Activated T-helper 2 cell treated with anti-CD3 and anti-CD28 coated beads, Interferon-gamma antibody, Interleukin-2, Interleukin-4, amounts not matched to agents 10 μg/mL and 5 μg/mL and 100 μg/mL, durations not matched to agents 14 hours and 24 hours and 36 hours (primary cell): ENCODE results near the gene MC2R. TPM values are rescaled to one million over a fixed set of nuclear protein-coding genes. Genes with fewer than 3 reads are reported as not detected.

Source experiments
- DNase-seq: peaks from one replicate; pipeline ENCODE4 v3.0.0; 2021; ENCODE audit warnings: low spot score
- H3K27ac Mint-ChIP-seq: one replicate; pipeline ENCODE4 v1.8.0; 2021; ENCODE audit warnings: mixed read lengths
- H3K27me3 Mint-ChIP-seq: one replicate; pipeline ENCODE4 v1.8.0; 2021; ENCODE audit warnings: low read depth, mixed read lengths
- H3K36me3 Mint-ChIP-seq: one replicate; pipeline ENCODE4 v1.8.0; 2021; ENCODE audit warnings: low read depth, mixed read lengths
- H3K4me1 Mint-ChIP-seq: one replicate; pipeline ENCODE4 v1.8.0; 2021; ENCODE audit warnings: low read depth, mixed read lengths
- H3K4me3 Mint-ChIP-seq: one replicate; pipeline ENCODE4 v1.8.0; 2021; ENCODE audit warnings: low read depth, mild to moderate bottlenecking, moderate library complexity, mixed read lengths
- H3K9me3 Mint-ChIP-seq: one replicate; pipeline ENCODE4 v1.8.0; 2021; ENCODE audit warnings: mixed read lengths
- intact Hi-C: fragments of 100-400 bp; cut with micrococcal nuclease; formaldehyde crosslinking; loops from one replicate; pipeline ENCODE4 v1.15.1; 2023
- total RNA-seq: library from RNA; stranded (reverse); gene quantifications from 2 replicates; pipeline ENCODE4 v1.2.3, GENCODE V29; 2022

Gene MC2R
- total RNA-seq, 1 donor from 2014 or later: not detected

- Mint-ChIP-seq H3K27me3 (no peaks in the 10 kb centered on the region), H3K4me1 (no peaks in the 10 kb centered on the region), H3K27ac (no peak overlapping the region), H3K4me3 (no peak overlapping the region), H3K36me3 (no peaks in the 10 kb centered on the region), H3K9me3 (no peaks in the 10 kb centered on the region)
- intact Hi-C loops: no loop called here
- no peak for DNase-seq
Measured at GRCh38 chr18:13914170-13914569, 1.2 kb downstream of the MC2R start.

- no peaks in the 10 kb centered on the region for H3K36me3 Mint-ChIP-seq
- no peaks in the 10 kb centered on the region for H3K4me1 Mint-ChIP-seq
- no peak overlapping the region for H3K4me3 Mint-ChIP-seq
- no peak overlapping the region for H3K27ac Mint-ChIP-seq
- no peaks in the 10 kb centered on the region for H3K9me3 Mint-ChIP-seq
- intact Hi-C loops: no loop called here
- no peak for DNase-seq
- H3K27me3 Mint-ChIP-seq: no peaks in the 10 kb centered on the region
Measured at GRCh38 chr18:13913205-13913604, 2.1 kb downstream of the MC2R start.

DNA sequence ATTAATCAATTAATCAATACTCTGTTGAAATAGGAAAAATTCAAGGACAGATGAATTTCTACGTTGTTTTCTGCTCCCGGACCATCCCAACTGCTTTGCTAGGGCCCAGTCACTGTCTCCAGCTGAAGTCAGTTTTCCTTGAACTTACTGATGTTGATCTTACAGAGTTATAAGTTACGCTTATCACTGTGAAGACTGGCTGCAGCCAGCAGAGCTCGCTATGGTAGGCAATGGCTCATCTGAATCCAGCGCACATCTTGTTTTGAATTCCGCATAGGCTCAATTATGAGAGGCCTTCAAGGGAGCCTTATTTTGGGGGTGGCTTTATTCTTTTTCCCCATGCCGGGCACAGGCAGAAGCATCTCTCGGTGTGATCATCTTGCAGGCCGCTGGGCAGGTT, 2.7 kb downstream of the MC2R start:
- intact Hi-C loops: no loop called here
- H3K4me3 Mint-ChIP-seq: no peak overlapping the region
- H3K36me3 Mint-ChIP-seq: no peaks in the 10 kb centered on the region
- no peak for DNase-seq
- H3K27me3 Mint-ChIP-seq: no peaks in the 10 kb centered on the region
- no peaks in the 10 kb centered on the region for H3K4me1 Mint-ChIP-seq
- H3K27ac Mint-ChIP-seq: no peak overlapping the region
- no peaks in the 10 kb centered on the region for H3K9me3 Mint-ChIP-seq

DNA sequence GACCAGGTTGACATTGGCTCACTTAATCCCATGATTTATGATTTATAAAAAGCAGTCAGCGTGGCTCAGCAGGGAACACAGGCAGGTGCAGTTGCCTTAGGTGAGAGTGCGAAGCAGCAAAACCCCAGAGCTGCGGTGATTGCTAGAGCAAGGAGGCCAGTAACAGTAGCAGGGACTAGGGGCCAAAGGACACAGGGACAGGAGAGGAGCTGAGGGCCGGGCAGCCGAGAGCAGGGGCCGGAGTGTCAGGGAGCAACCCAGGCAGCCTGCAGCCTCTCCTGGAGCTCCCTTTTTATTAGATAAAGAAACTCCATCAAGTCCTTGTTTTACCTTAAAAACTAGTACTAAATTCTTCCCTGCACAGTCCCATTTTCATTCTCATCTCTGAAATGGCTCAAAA, 4.3 kb downstream of the MC2R start:
- Mint-ChIP-seq H3K9me3 (no peaks in the 10 kb centered on the region), H3K36me3 (no peaks in the 10 kb centered on the region), H3K4me3 (no peak overlapping the region), H3K27me3 (no peaks in the 10 kb centered on the region), H3K27ac (no peak overlapping the region), H3K4me1 (no peaks in the 10 kb centered on the region)
- no peak for DNase-seq
- intact Hi-C loops: no loop called here

DNA sequence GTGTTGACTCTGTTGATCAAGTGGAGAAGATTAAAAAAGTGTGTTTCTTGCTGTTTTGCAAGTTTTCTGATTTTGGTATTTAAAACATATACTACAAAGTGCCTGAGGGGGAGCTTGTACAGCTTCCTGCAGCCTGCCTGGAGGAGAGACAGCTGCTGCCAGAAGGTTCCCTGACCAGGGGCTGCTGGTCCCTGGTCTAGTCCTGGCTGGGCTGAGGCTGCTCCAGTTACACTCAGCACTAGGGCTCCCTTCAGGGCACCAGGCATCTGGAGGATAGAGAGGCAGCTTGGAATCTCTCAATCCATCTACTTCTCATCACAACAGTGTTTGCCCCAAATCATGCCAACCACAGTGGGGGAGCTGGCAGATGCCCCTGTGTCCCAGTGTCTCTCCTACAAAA, 4.8 kb downstream of the MC2R start:
- DNase-seq: no peak
- intact Hi-C loops: no loop called here
- Mint-ChIP-seq H3K9me3 (no peaks in the 10 kb centered on the region), H3K27me3 (no peaks in the 10 kb centered on the region), H3K36me3 (no peaks in the 10 kb centered on the region), H3K4me3 (no peak overlapping the region), H3K27ac (no peak overlapping the region), H3K4me1 (no peaks in the 10 kb centered on the region)

DNA sequence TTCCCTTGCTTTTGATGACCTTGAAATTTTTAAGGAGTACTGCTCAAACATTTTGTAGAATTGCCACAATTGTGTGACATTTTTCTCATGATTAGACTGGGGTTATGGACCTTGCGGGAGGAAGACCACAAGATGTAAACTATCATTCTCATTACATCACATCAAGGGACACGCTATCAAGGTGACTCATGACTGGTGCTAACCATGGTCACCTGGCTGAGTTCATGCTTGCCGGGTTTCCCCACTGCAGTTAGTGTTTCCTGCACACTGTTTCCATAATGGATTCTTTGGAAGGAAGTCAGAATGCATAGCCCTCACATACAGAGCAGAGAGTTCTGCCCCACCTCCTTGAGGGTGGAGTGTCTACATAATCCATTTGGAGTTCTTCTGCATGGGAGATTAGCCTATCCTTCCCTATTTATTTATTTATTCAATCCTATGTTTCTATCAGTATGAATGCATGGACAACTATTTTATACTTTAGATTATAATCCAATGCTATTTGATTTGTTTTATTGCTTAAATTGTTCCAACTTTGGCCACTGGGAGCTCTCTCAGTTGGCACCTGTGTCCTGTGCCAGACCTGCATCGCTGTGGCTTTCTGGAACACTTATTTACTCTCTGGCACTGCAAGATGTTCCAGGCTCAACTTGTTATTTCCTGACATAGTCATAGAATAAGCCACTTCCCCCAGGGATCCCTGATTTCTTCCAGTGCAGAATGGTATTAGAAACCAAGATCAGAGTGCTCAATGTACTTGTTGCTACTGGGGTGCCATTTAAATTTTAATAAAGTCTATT, 6.0 kb downstream of the MC2R start:
- intact Hi-C loops: no loop called here
- no peak overlapping the region for H3K4me3 Mint-ChIP-seq
- H3K4me1 Mint-ChIP-seq: no peaks in the 10 kb centered on the region
- H3K27ac Mint-ChIP-seq: no peak overlapping the region
- no peaks in the 10 kb centered on the region for H3K9me3 Mint-ChIP-seq
- H3K27me3 Mint-ChIP-seq: no peaks in the 10 kb centered on the region
- H3K36me3 Mint-ChIP-seq: no peaks in the 10 kb centered on the region
- no peak for DNase-seq

DNA sequence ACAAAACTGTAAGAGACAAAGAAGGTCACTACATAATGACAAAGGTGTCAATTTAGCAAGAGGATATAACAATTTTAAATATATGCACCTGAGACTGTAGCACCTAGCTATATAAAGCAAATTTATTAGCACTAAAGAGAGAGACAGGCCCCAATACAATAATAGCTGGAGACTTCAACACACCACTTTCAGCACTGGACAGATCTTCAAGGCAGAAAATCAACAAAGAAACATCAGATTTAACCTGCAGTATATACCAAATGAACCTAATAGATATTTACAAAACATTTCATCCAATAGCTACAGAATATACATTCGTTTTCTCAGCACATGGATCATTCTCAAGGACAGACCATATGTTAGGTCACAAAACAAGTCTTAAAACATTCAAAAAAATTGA, 14.7 kb downstream of the MC2R start:
- no peaks in the 10 kb centered on the region for H3K4me1 Mint-ChIP-seq
- H3K27me3 Mint-ChIP-seq: peaks cover 1% of the 10 kb centered on the region
- intact Hi-C loops: no loop called here

DNA sequence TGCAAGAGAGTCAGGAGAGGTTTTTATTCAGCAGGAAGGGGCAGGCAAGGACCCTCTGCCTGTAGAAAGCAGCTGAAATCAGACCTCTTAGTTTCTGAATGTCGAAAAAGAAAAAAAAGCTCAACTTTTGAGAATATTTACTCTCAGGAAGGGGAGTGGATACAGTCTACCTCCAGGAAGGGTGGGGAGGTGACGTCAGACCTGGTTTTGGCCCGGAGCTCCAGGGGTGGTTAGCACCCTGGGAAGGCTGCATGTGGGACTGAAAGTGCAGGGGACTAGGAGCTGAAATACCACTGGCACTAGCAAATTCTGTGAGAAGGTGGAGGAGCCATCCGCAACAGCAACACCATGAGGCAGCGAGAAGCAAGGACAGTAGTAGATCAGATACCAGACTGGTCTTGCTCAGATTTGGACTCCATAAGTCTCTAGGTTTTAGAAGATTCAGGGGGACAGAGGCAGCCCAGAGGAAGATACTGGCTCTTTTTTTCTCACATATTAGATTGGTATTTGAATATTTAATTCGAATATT, 19.8 kb downstream of the MC2R start:
- Mint-ChIP-seq H3K36me3 (no peaks in the 10 kb centered on the region), H3K27me3 (peaks cover 1% of the 10 kb centered on the region), H3K4me1 (no peaks in the 10 kb centered on the region), H3K9me3 (peaks cover 5% of the 10 kb centered on the region), H3K4me3 (no peak overlapping the region), H3K27ac (no peak overlapping the region)
- DNase-seq: no peak
- intact Hi-C loops: no loop called here

More for the DNA sequence above, 14.7 kb downstream of the MC2R start:
- Mint-ChIP-seq H3K4me3 (no peak overlapping the region), H3K27ac (no peak overlapping the region), H3K36me3 (no peaks in the 10 kb centered on the region), H3K9me3 (peaks cover 5% of the 10 kb centered on the region)
- DNase-seq: no peak

DNA sequence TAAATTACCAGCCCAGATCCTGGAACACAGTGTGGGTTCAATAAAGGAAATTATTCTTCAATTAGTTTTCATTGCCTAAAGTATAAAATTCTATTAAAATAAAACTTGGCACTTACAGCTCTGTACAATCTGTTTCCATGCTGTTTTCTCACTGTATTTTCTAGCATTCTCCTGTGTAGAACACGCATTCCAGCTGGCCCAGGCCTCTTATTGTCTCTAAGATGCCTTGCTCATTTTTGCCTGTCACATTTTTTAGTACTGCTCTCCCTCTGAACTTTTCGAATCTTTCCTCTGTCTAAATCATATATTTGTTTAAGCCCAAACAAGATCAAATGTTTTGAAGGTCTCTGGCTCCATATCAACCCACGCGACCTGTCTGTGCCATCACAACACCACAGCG, 20.8 kb downstream of the MC2R start:
- H3K9me3 Mint-ChIP-seq: no peaks in the 10 kb centered on the region
- H3K4me3 Mint-ChIP-seq: no peak overlapping the region
- H3K4me1 Mint-ChIP-seq: no peaks in the 10 kb centered on the region
- intact Hi-C loops: no loop called here
- no peak for DNase-seq
- no peak overlapping the region for H3K27ac Mint-ChIP-seq
- no peaks in the 10 kb centered on the region for H3K27me3 Mint-ChIP-seq
- no peaks in the 10 kb centered on the region for H3K36me3 Mint-ChIP-seq

GRCh38 chr18:13893418-13893760, 21.9 kb downstream of the MC2R start:
- intact Hi-C loops: no loop called here
- H3K9me3 Mint-ChIP-seq: no peaks in the 10 kb centered on the region
- DNase-seq: no peak
- no peaks in the 10 kb centered on the region for H3K4me1 Mint-ChIP-seq
- no peaks in the 10 kb centered on the region for H3K36me3 Mint-ChIP-seq
- H3K27me3 Mint-ChIP-seq: no peaks in the 10 kb centered on the region
- no peak overlapping the region for H3K4me3 Mint-ChIP-seq
- H3K27ac Mint-ChIP-seq: no peak overlapping the region

GRCh38 chr18:13892098-13892497, 23.2 kb downstream of the MC2R start:
- no peak overlapping the region for H3K27ac Mint-ChIP-seq
- no peaks in the 10 kb centered on the region for H3K27me3 Mint-ChIP-seq
- H3K9me3 Mint-ChIP-seq: no peaks in the 10 kb centered on the region
- no peaks in the 10 kb centered on the region for H3K4me1 Mint-ChIP-seq
- DNase-seq: no peak
- H3K36me3 Mint-ChIP-seq: no peaks in the 10 kb centered on the region
- H3K4me3 Mint-ChIP-seq: no peak overlapping the region
- intact Hi-C loops: no loop called here

- Mint-ChIP-seq H3K4me3 (no peak overlapping the region), H3K27ac (no peak overlapping the region), H3K36me3 (no peaks in the 10 kb centered on the region), H3K9me3 (no peaks in the 10 kb centered on the region), H3K27me3 (no peaks in the 10 kb centered on the region), H3K4me1 (no peaks in the 10 kb centered on the region)
- DNase-seq: no peak
- intact Hi-C loops: no loop called here
Measured at GRCh38 chr18:13890761-13891361, 24.5 kb downstream of the MC2R start.

DNA sequence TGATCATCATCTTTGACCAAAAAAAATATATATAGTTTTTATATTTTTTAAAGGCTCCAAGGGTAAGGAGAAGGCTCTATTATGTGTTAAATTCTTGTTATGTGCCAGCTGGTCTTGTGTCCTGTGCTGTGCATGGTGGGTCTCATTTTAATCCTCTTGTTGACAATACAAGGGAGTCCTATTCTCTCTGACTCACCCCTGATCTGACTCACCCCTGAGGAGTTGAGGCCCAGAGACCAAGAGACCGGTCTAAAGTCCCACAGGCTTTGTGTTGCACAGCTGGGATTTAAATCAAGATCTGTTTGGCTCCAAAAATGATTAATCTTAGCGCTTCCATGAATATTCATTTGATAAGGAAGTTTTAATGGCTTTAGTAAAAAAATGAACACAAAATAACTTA, 25.7 kb downstream of the MC2R start:
- no peaks in the 10 kb centered on the region for H3K9me3 Mint-ChIP-seq
- intact Hi-C loops: no loop called here
- H3K4me3 Mint-ChIP-seq: no peak overlapping the region
- H3K36me3 Mint-ChIP-seq: no peaks in the 10 kb centered on the region
- H3K27me3 Mint-ChIP-seq: no peaks in the 10 kb centered on the region
- no peaks in the 10 kb centered on the region for H3K4me1 Mint-ChIP-seq
- no peak for DNase-seq
- no peak overlapping the region for H3K27ac Mint-ChIP-seq
